HCT116 (cell line): ENCODE measurements around the gene ADRA1B. TPM values are rescaled to one million over a fixed set of nuclear protein-coding genes. Genes with fewer than 3 reads are reported as not detected.

Source experiments
- ATAC-seq: fragments of 200-7000 bp; cut with Tn5 transposase; 2 replicates; pipeline ENCODE4 v1.9.1; 2020; ENCODE audit warnings: mild to moderate bottlenecking, moderate library complexity
- BruUV-seq: library from RNA; stranded (reverse); fragments of 400-500 nt; replicated peaks from 2 replicates; lab custom pipeline; 2021; lab: Mats Ljungman, UMichigan
- CTCF ChIA-PET: fragments of 300-600 bp; sonication (Branson Sonifier 250); formaldehyde crosslinking; loops from one replicate; lab custom pipeline; 2021; ENCODE audit warnings: antibody characterized with exemption; lab: Charles Lee
- POLR2A ChIA-PET: fragments of 300-600, 350-600 bp; sonication (Branson Sonifier 250); formaldehyde crosslinking; loops from one replicate; lab custom pipeline; 2021; ENCODE audit warnings: antibody characterized with exemption; lab: Charles Lee
- RAD21 ChIA-PET, 2 experiments: fragments of 300-600 bp; sonication (Branson Sonifier 250); formaldehyde crosslinking; loops; one replicate each; lab custom pipeline; 2023; ENCODE audit warnings: low total read pairs in 2 of 2; ENCODE audit not compliant: uncharacterized antibody in 2 of 2, unreplicated experiment in 2 of 2, low non-redundant PET in 1 of 2; lab: Charles Lee
- DNase-seq: peaks from one replicate; pipeline ENCODE4 v3.0.0-alpha.2; 2010; ENCODE audit warnings: low read depth, low spot score
- H2AFZ ChIP-seq: fragments of 200-600 bp; shearing (Covaris generic), sonication (generic); 2 replicates; pipeline ENCODE4 v1.6.1; 2017; ENCODE audit warnings: low read depth, mixed run types, mixed read lengths, antibody characterized with exemption, low read length; ENCODE audit not compliant: poor library complexity, severe bottlenecking
- H3K27ac ChIP-seq: 2 replicates; pipeline ENCODE4 v1.5.1; 2012; ENCODE audit warnings: low read depth, low read length
- H3K27me3 ChIP-seq: fragments of 200-600 bp; sonication (generic); 2 replicates; pipeline ENCODE4 v1.6.1; 2016; ENCODE audit warnings: mixed run types, low read length, mixed read lengths; ENCODE audit not compliant: insufficient read depth
- H3K36me3 ChIP-seq, 2 experiments: fragments of 200-500 bp in 1 of 2; fragments of 200-600 bp in 1 of 2; sonication (Bioruptor generic) in 1 of 2; sonication (generic) in 1 of 2; 2 replicates each; pipeline versions ENCODE4 v1.5.1 to v1.6.1; 2014 to 2016; ENCODE audit warnings: low read length in 2 of 2, inconsistent platforms in 1 of 2, mixed read lengths in 1 of 2, mixed run types in 1 of 2; ENCODE audit not compliant: insufficient read depth in 2 of 2, control insufficient read depth in 1 of 2
- H3K4me1 ChIP-seq, 2 experiments: fragments of 200-600 bp in 1 of 2; sonication (generic) in 1 of 2; 2 replicates each; pipeline versions ENCODE4 v1.5.1 to v1.6.1; 2012 to 2017; ENCODE audit warnings: low read length in 2 of 2, inconsistent platforms in 1 of 2, mild to moderate bottlenecking in 1 of 2, mixed read lengths in 1 of 2, mixed run types in 1 of 2, moderate library complexity in 1 of 2; ENCODE audit not compliant: insufficient read depth in 2 of 2, control insufficient read depth in 1 of 2
- H3K4me2 ChIP-seq: fragments of 200-600 bp; sonication (generic); 2 replicates; pipeline ENCODE4 v1.6.1; 2017; ENCODE audit warnings: mixed run types, low read length, mixed read lengths
- H3K4me3 ChIP-seq, 2 experiments: fragments of 200-600 bp in 1 of 2; sonication (generic) in 1 of 2; replicated peaks in 1 of 2; 2 replicates each; pipeline ENCODE4 v1.5.1; 2011 to 2016; ENCODE audit warnings: low read length in 2 of 2, control low read depth in 1 of 2, low read depth in 1 of 2, mild to moderate bottlenecking in 1 of 2, mixed read lengths in 1 of 2, mixed run types in 1 of 2
- H3K79me2 ChIP-seq: fragments of 200-600 bp; sonication (generic); 2 replicates; pipeline ENCODE4 v1.6.1; 2017; ENCODE audit warnings: mild to moderate bottlenecking, mixed run types, low read length, moderate library complexity, mixed read lengths; ENCODE audit not compliant: insufficient read depth
- H3K9ac ChIP-seq: fragments of 200-600 bp; sonication (generic); 2 replicates; pipeline ENCODE4 v1.6.1; 2016; ENCODE audit warnings: low read length, mixed read lengths
- H3K9me2 ChIP-seq: fragments of 200-600 bp; sonication (generic), shearing (Covaris generic); 2 replicates; pipeline ENCODE4 v1.6.1; 2017; ENCODE audit warnings: mixed run types, mild to moderate bottlenecking, moderate library complexity; ENCODE audit not compliant: insufficient read depth
- H3K9me3 ChIP-seq, 2 experiments: fragments of 200-500 bp in 1 of 2; fragments of 200-600 bp in 1 of 2; sonication (Bioruptor generic) in 1 of 2; sonication (generic) in 1 of 2; 2 replicates each; pipeline ENCODE4 v1.6.1; 2014 to 2017; ENCODE audit warnings: low read length in 2 of 2, mixed read lengths in 2 of 2, inconsistent platforms in 1 of 2, low read depth in 1 of 2, mild to moderate bottlenecking in 1 of 2, mixed run types in 1 of 2, moderate library complexity in 1 of 2; ENCODE audit not compliant: control insufficient read depth in 1 of 2, insufficient read depth in 1 of 2
- H4K20me1 ChIP-seq: fragments of 200-600 bp; sonication (generic), shearing (Covaris generic); 2 replicates; pipeline ENCODE4 v1.6.1; 2017; ENCODE audit warnings: mixed run types, mild to moderate bottlenecking, moderate library complexity; ENCODE audit not compliant: insufficient read depth
- ATF3 ChIP-seq: IDR thresholded peaks from 2 replicates; pipeline ENCODE4 v1.6.1; 2012
- CEBPB ChIP-seq: IDR thresholded peaks from 2 replicates; pipeline ENCODE4 v1.6.1; 2012; ENCODE audit warnings: low read depth
- EGR1 ChIP-seq: IDR thresholded peaks from 2 replicates; pipeline ENCODE4 v1.6.1; 2012; ENCODE audit warnings: low read depth
- EZH2 ChIP-seq: fragments of 200-600 bp; sonication (generic); IDR thresholded peaks from 2 replicates; pipeline ENCODE4 v1.6.1; 2017; ENCODE audit warnings: antibody characterized with exemption, mixed run types
- FOSL1 ChIP-seq: IDR thresholded peaks from 2 replicates; pipeline ENCODE4 v1.6.1; 2012; ENCODE audit warnings: low read depth
- POLR2A ChIP-seq: IDR thresholded peaks from 2 replicates; pipeline ENCODE4 v1.7.0; 2011; ENCODE audit warnings: borderline replicate concordance; ENCODE audit not compliant: insufficient read depth, insufficient read length; ENCODE audit errors: extremely low read depth
- ZFX ChIP-seq: fragments of 450-650 bp; IDR thresholded peaks from 2 replicates; pipeline ENCODE4 v1.6.1; 2017
- ZNF274 ChIP-seq: fragments of 200-500 bp; sonication (Bioruptor generic); IDR thresholded peaks from 2 replicates; pipeline ENCODE4 v1.6.1; 2014; ENCODE audit warnings: mild to moderate bottlenecking, low read depth, low read length, inconsistent platforms
- intact Hi-C: fragments of 100-400 bp; cut with micrococcal nuclease; formaldehyde crosslinking; loops from 2 replicates; pipeline ENCODE4 v1.10.0; 2022
- total RNA-seq: library from RNA; stranded (reverse); gene quantifications from one replicate; pipeline ENCODE4 v1.2.1, GENCODE V29; 2021; ENCODE audit not compliant: unreplicated experiment
- TF ChIP-seq, protein P1 (sequence below): IDR thresholded peaks from 2 replicates; pipeline ENCODE4 v1.6.1; 2012; ENCODE audit warnings: low read depth
- TF ChIP-seq, protein P2 (sequence below): IDR thresholded peaks from 2 replicates; pipeline ENCODE4 v1.6.1; 2012

The ADRA1B gene
- total RNA-seq, 1 experiment from 2014 or later, result not detected

- peaks cover 13 to 33% of the 10 kb centered on the region in 2 experiments for H3K4me1 ChIP-seq
- ChIA-PET POLR2A (no interaction called here), RAD21 (interaction anchor here in 1 of 2 experiments (0.6 kb wide), 1 partner anchor 406 kb away, joined by 3 read pairs; no protein-coding TSS in a partner anchor), CTCF (no interaction called here)
- TF ChIP-seq EZH2 (no peak), ZNF274 (no peak), EGR1 (no peak), CEBPB (no peak), ATF3 (no peak), FOSL1 (no peak), ZFX (no peak), POLR2A (no peak)
- TF ChIP-seq, protein P1, sequence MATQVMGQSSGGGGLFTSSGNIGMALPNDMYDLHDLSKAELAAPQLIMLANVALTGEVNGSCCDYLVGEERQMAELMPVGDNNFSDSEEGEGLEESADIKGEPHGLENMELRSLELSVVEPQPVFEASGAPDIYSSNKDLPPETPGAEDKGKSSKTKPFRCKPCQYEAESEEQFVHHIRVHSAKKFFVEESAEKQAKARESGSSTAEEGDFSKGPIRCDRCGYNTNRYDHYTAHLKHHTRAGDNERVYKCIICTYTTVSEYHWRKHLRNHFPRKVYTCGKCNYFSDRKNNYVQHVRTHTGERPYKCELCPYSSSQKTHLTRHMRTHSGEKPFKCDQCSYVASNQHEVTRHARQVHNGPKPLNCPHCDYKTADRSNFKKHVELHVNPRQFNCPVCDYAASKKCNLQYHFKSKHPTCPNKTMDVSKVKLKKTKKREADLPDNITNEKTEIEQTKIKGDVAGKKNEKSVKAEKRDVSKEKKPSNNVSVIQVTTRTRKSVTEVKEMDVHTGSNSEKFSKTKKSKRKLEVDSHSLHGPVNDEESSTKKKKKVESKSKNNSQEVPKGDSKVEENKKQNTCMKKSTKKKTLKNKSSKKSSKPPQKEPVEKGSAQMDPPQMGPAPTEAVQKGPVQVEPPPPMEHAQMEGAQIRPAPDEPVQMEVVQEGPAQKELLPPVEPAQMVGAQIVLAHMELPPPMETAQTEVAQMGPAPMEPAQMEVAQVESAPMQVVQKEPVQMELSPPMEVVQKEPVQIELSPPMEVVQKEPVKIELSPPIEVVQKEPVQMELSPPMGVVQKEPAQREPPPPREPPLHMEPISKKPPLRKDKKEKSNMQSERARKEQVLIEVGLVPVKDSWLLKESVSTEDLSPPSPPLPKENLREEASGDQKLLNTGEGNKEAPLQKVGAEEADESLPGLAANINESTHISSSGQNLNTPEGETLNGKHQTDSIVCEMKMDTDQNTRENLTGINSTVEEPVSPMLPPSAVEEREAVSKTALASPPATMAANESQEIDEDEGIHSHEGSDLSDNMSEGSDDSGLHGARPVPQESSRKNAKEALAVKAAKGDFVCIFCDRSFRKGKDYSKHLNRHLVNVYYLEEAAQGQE, result no peak
- TF ChIP-seq, protein P2, sequence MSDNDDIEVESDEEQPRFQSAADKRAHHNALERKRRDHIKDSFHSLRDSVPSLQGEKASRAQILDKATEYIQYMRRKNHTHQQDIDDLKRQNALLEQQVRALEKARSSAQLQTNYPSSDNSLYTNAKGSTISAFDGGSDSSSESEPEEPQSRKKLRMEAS, result no peak
- no peak overlapping the region for H2AFZ ChIP-seq
- no peak overlapping the region for H3K4me3 ChIP-seq
- H3K9me3 ChIP-seq, result no peaks in the 10 kb centered on the region
- H3K9me2 ChIP-seq, result no peaks in the 10 kb centered on the region
- intact Hi-C loops, result loop anchor here (10.0 kb wide), 1 partner anchor 208 kb away; no protein-coding TSS in a partner anchor
- ATAC-seq (no peak), DNase-seq (no peak)
- H3K79me2 ChIP-seq, result no peaks in the 10 kb centered on the region
- H3K36me3 ChIP-seq, result no peaks in the 10 kb centered on the region
- BruUV-seq, result no TSS peak
- no peak overlapping the region for H3K27ac ChIP-seq
- H4K20me1 ChIP-seq, result no peaks in the 10 kb centered on the region
- H3K4me2 ChIP-seq, result peak overlapping the region; percentile 58; the same call in 1 of the 2 replicates
- H3K9ac ChIP-seq, result no peak overlapping the region
- H3K27me3 ChIP-seq, result peaks cover 26% of the 10 kb centered on the region; the same call in 1 of the 2 replicates
Measured at GRCh38 chr5:159982421-159983173, 66.3 kb downstream of the ADRA1B start.
